ENCODE data around the gene SLC39A9.

Gene SLC39A9

GRCh38 chr14:69427596-69427995, 29.1 kb downstream of the SLC39A9 start:
- H3K4me3 ChIP-seq (ENCODE audit: low read depth, low read length) = no peak overlapping the region
- no peak for TF ChIP-seq CTCF (IDR thresholded peaks at IDR 0.05; ENCODE audit: low read depth, low read length, missing control alignments)
- DNase-seq (ENCODE audit: low read depth) = no peak
- in situ Hi-C loops (cut with HindIII; ENCODE audit: low sequenced_read_pairs) = no loop called here

- in situ Hi-C loops (cut with HindIII; ENCODE audit: low sequenced_read_pairs) = no loop called here
- no peak for DNase-seq (ENCODE audit: low read depth)
- TF ChIP-seq CTCF (IDR thresholded peaks at IDR 0.05; ENCODE audit: low read depth, low read length, missing control alignments) = no peak
- no peak overlapping the region for H3K4me3 ChIP-seq (ENCODE audit: low read depth, low read length)
These were observed 30.0 kb downstream of the SLC39A9 start for GRCh38 chr14:69428289-69428998.

- H3K4me3 ChIP-seq (ENCODE audit: low read depth, low read length) = no peak overlapping the region
- no peak for TF ChIP-seq CTCF (IDR thresholded peaks at IDR 0.05; ENCODE audit: low read depth, low read length, missing control alignments)
- DNase-seq (ENCODE audit: low read depth) = no peak
- in situ Hi-C loops (cut with HindIII; ENCODE audit: low sequenced_read_pairs) = no loop called here
These were observed 31.2 kb downstream of the SLC39A9 start for GRCh38 chr14:69429643-69430042.

- DNase-seq (ENCODE audit: low read depth) = no peak
- in situ Hi-C loops (cut with HindIII; ENCODE audit: low sequenced_read_pairs) = no loop called here
- H3K4me3 ChIP-seq (ENCODE audit: low read depth, low read length) = no peak overlapping the region
- no peak for TF ChIP-seq CTCF (IDR thresholded peaks at IDR 0.05; ENCODE audit: low read depth, low read length, missing control alignments)
These were observed 31.9 kb downstream of the SLC39A9 start for GRCh38 chr14:69430306-69430939.

- DNase-seq (ENCODE audit: low read depth) = no peak
- in situ Hi-C loops (cut with HindIII; ENCODE audit: low sequenced_read_pairs) = no loop called here
- no peak for TF ChIP-seq CTCF (IDR thresholded peaks at IDR 0.05; ENCODE audit: low read depth, low read length, missing control alignments)
- H3K4me3 ChIP-seq (ENCODE audit: low read depth, low read length) = no peak overlapping the region
These were observed 33.9 kb downstream of the SLC39A9 start for GRCh38 chr14:69432364-69432763.

GRCh38 chr14:69439521-69440270, 41.2 kb downstream of the SLC39A9 start:
- in situ Hi-C loops (cut with HindIII; ENCODE audit: low sequenced_read_pairs) = no loop called here
- no peak for DNase-seq (ENCODE audit: low read depth)
- no peak overlapping the region for H3K4me3 ChIP-seq (ENCODE audit: low read depth, low read length)
- no peak for TF ChIP-seq CTCF (IDR thresholded peaks at IDR 0.05; ENCODE audit: low read depth, low read length, missing control alignments)
